ENCODE data around the gene GAB2.

Gene GAB2

GRCh38 chr11:78339483-78339882, 78.1 kb downstream of the GAB2 start:
- no peak for DNase-seq

- DNase-seq: no peak
Measured at GRCh38 chr11:78338702-78339101, 78.9 kb downstream of the GAB2 start.

- DNase-seq: no peak
Measured at GRCh38 chr11:78338138-78338537, 79.5 kb downstream of the GAB2 start.

GRCh38 chr11:78337554-78337924, 80.1 kb downstream of the GAB2 start:
- no peak for DNase-seq

- DNase-seq: no peak
Measured at GRCh38 chr11:78336877-78337553, 80.6 kb downstream of the GAB2 start.

- DNase-seq: no peak
Measured at GRCh38 chr11:78334109-78334508, 83.5 kb downstream of the GAB2 start.

- DNase-seq: no peak
Measured at GRCh38 chr11:78332872-78333271, 84.7 kb downstream of the GAB2 start.

GRCh38 chr11:78332174-78332866, 85.3 kb downstream of the GAB2 start:
- no peak for DNase-seq

- no peak for DNase-seq
Measured at GRCh38 chr11:78331711-78332110, 85.9 kb downstream of the GAB2 start.

- no peak for DNase-seq
Measured at GRCh38 chr11:78330361-78330760, 87.3 kb downstream of the GAB2 start.

GRCh38 chr11:78327945-78328344, 89.7 kb downstream of the GAB2 start:
- no peak for DNase-seq

GRCh38 chr11:78325274-78325781, 92.3 kb downstream of the GAB2 start:
- DNase-seq: no peak

GRCh38 chr11:78323363-78323762, 94.3 kb downstream of the GAB2 start:
- DNase-seq: no peak

GRCh38 chr11:78319453-78319955, 98.1 kb downstream of the GAB2 start:
- DNase-seq: peak; percentile 21 to 56

GRCh38 chr11:78318321-78319114, 99.1 kb downstream of the GAB2 start:
- DNase-seq: no peak

- no peak for DNase-seq
Measured at GRCh38 chr11:78315724-78316123, 101.9 kb downstream of the GAB2 start.

GRCh38 chr11:78314762-78315161, 102.9 kb downstream of the GAB2 start:
- DNase-seq: no peak

- no peak for DNase-seq
Measured at GRCh38 chr11:78313898-78314297, 103.7 kb downstream of the GAB2 start.

- peak in 1 of 2 experiments; percentile 63 for DNase-seq
Measured at GRCh38 chr11:78313181-78313795, 104.3 kb downstream of the GAB2 start.

GRCh38 chr11:78312712-78313111, 104.9 kb downstream of the GAB2 start:
- DNase-seq: no peak

- no peak for DNase-seq
Measured at GRCh38 chr11:78311702-78312371, 105.8 kb downstream of the GAB2 start.

GRCh38 chr11:78310500-78310909, 107.1 kb downstream of the GAB2 start:
- DNase-seq: no peak
